Erythroblast (primary cell): ENCODE results near the gene TMEM42.
"Not testable (repeated sequence)": the region's sequence is repeated elsewhere in the genome, so short reads cannot be mapped to it uniquely, and the experiment has no call there.

ENCODE experiments used
- DNase-seq, 2 experiments: peaks; one replicate each; lab custom pipeline; 2025; lab: John Stamatoyannopoulos, UW
- GATA1 ChIP-seq: IDR thresholded peaks from 2 replicates; pipeline ENCODE4 v1.6.1; 2011; ENCODE audit warnings: low read depth, mild to moderate bottlenecking, control low read depth, low read length, moderate library complexity
- POLR2A ChIP-seq: IDR thresholded peaks from 2 replicates; pipeline ENCODE4 v1.6.1; 2011; ENCODE audit warnings: mild to moderate bottlenecking, low read length

The TMEM42 gene

DNA sequence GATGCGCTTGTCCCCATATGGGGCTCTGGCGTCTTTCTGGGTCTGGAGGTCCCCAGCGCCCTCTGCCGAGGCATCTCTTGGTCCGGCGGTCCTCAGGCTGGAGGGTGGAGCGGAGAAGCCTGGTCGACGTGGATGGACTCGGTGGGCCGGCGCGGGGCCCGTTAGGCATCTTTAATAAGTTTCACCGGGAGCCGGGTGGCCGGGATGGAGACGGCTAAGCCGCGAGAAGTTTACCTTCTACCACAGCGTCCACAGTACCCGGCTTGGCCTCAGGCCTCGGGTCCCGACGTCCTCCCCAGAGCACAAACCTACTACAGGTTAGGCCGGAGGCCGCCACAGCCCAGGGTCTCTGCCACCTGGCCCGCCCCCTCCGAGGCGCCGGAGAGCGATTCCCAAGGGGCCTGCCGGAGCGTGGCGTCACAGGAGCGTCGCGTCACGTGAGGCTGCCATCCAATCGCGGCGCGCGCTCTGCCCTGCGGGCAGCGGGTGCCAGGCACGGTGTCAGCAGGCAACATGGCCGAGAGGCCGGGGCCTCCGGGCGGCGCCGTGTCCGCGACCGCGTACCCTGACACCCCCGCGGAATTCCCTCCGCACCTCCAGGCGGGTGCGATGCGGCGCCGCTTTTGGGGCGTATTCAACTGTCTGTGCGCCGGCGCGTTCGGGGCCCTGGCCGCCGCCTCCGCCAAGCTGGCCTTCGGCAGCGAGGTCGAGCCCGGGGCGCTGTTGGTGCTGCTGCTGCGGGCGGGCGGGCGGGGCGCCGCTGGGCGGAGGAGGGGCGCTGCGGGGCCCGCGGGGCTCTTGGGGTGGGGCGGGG, at the start of gene TMEM42:
Gene TMEM42, plus strand, starts transcription at position 501 of the 814 bp plus-strand sequence. Its CDS starts 13 bp downstream, at position 514.
- TF ChIP-seq GATA1 (no peak), POLR2A (peak; percentile 84)
- DNase-seq = peak; percentile 90 to 92

DNA sequence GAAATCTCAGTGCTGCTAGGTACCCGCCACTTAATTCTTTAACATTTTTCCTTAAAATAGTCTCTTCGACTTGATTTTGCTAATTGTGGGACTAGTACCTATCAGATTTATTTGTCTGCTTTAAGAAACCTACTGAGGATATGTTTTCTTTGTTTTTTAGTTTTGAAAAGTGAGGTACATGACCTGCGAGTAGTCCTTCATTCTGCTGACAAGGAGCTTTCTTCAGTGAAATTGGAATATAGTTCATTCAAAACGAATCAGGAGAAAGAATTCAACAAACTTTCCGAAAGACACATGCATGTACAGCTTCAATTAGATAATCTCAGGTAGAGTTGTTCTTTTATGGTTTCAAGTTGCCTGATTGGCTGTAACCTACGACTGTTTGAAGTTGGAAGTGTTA, 47.0 kb upstream of the TMEM42 start:
- TF ChIP-seq GATA1 (no peak), POLR2A (no peak)
- no peak for DNase-seq

DNA sequence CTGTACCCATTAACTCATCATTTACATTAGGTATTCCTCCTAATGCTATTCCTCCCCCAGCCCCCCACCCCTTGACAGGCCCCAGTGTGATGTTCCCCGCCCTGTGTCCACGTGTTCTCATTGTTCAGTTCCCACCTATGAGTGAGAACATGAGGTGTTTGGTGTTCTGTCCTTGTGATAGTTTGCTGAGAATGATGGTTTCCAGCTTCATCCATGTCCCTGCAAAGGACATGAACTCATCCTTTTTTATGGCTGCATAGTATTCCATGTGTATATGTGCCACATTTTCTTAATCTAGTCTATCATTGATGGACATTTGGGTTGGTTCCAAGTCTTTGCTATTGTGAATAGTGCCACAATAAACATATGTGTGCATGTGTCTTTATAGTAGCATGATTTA, 45.4 kb upstream of the TMEM42 start:
- DNase-seq = not testable (repeated sequence)

DNA sequence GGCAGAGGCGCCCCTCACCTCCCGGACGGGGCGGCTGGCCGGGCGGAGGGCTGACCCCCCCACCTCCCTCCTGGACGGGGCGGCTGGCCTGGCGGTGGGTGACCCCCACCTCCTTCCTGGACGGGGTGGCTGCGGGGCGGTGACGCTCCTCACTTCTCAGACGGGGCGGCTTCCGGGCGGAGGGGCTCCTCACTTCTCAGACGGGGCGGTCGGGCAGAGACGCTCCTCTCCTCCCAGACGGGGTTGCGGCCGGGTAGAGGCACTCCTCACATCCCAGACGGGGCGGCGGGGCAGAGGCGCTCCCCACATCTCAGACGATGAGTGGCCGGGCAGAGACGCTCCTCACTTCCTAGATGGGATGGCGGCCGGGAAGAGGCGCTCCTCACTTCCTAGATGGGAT, 40.5 kb upstream of the TMEM42 start:
- not testable (repeated sequence) for DNase-seq

DNA sequence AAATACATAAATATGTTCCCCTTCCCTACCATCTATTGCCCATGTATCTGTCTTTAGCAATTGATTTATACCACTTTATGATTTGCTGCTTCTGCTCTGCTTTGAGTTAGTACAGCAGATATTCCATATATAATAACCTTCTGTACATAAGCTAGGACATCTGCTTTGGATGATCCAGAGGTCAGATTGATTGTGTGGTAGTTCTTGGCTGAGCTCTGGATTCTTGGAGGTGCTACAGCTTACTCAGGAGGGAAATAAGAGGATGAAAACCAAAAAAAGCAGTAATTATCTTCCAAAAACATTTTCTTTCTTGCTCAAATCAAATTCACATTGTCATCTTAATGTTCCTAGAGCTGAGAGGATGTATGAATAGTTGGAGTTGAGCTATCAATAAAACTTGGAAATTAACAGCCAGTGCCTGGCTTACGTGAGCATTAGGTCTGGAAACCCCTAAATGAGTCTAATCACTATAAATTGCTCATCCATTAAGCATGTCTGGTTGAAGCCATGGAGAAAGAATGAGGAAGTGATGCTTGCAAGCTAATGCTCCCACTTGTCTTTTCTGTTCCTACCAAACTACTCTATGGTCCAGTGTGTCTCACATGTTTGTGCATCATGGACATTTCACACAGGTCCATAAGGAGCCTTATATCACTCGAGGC, 36.3 kb upstream of the TMEM42 start:
- TF ChIP-seq POLR2A (no peak), GATA1 (no peak)

DNA sequence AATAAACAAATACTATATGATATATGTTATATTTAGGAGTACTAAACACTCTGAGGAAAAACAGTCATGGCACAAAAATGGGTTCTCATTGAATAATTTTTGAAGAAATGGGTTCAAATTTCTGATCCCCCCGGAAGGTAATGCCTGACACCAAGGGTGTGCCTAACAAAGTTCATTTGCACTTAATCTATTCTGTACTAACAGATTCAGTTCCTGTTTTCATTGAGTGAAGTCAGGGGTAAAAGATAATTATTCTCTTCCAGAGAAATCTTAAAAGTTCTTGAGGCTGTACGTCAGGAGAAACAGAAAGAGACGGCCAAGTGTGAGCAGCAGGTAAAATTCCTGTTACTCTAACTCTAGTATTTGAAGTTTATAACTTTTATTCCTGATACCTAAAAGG, 34.5 kb upstream of the TMEM42 start:
- no peak for TF ChIP-seq GATA1
- no peak for TF ChIP-seq POLR2A

More for the DNA sequence above, 36.3 kb upstream of the TMEM42 start:
- DNase-seq = no peak

DNA sequence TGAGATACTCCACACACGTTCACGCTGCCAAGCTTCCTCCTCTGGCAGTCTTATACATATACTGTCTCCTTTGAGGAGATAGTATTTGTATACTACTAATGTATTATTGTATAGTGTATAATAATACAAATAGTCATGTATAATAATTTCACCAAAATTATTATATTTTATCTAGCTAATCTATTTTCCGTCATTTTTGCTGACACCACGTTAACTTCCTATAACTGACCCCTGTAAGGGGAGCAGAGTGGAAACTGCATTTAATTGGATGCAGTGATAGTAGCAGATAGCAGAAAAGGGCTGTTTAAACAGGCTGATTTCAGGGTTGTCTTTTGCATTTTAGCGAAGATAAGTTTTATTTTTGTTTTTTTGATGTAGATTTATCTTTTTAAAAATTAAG, 30.5 kb upstream of the TMEM42 start:
- TF ChIP-seq GATA1 (no peak), POLR2A (no peak)
- no peak for DNase-seq

More for the DNA sequence above, 34.5 kb upstream of the TMEM42 start:
- DNase-seq = no peak

DNA sequence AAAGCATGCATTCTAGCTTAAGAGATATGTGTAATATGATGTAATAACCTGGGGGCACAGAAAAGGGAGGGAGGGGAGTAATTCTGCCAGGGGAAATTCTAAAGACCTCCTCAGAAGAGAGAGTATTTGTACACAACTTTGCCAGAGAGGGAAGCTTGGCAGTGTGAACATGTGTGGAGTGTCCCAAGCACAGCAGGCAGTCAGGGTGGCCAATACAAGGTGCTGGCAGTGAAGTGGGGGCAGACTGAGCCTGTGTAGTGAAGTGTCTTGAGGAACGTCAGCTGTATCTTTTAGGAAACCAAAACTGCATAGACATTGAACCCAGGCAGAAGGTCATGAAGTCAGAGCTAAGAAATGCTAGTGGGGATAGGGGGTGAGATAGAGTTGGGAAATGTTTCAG, 29.7 kb upstream of the TMEM42 start:
- TF ChIP-seq POLR2A = no peak
- TF ChIP-seq GATA1 = no peak
- no peak for DNase-seq

DNA sequence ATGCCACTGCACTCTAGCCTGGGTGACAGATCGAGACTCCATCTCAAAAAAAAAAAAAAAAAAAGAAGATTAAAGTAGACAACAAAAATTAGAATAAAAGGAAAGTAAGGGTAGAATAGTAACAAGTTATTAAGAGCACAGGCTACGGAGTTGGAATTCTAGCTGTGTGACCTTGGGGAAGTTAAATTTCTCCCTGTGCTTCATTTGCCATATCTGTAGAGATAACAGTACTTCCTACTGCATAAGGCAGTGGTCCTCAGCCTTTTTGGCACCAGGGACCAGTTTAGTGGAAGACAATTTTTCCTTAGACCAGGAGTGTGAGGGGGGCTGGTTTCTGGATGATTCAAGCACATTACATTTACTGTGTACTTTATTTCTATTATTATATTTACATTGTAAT, 28.7 kb upstream of the TMEM42 start:
- TF ChIP-seq POLR2A (no peak), GATA1 (no peak)

DNA sequence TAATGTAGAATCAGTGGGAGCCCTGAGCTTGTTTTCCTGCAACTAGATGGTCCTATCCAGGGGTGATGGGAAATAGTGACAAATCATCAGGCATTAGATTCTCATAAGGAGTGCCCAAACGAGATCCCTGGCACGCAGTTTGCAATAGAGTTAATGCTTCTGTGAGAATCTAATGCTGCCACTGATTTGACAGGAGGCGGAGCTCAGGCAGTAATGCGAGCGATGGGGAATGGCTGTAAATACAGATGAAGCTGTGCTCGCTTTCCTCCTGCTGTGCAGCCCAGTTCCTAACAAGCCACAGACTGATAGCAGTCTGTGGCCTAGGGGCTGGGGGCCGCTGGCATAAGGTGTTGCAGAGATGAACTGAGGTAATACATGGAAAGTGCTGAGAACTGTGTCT, 28.3 kb upstream of the TMEM42 start:
- no peak for DNase-seq
- no peak for TF ChIP-seq POLR2A
- no peak for TF ChIP-seq GATA1

More for the DNA sequence above, 28.7 kb upstream of the TMEM42 start:
- DNase-seq = no peak

DNA sequence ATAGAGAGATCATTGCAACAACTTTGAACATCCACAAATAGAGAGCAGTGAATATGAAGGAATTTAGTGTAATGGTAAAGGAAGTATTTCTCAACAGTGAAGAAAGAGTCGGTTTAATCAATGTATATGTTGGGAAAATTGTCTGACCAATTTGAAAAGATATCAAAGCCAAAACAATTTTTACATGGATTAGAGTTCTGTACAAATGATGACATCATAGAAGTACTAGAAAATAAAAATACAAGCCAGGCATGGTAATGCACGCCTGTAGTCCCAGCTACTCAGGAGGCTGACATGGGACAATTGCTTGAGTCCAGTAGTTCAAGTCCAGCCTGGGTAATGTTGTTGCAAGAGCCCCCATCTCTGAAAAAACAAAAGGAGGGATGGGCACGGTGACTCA, 26.0 kb upstream of the TMEM42 start:
- no peak for DNase-seq
- TF ChIP-seq GATA1 (no peak), POLR2A (no peak)

DNA sequence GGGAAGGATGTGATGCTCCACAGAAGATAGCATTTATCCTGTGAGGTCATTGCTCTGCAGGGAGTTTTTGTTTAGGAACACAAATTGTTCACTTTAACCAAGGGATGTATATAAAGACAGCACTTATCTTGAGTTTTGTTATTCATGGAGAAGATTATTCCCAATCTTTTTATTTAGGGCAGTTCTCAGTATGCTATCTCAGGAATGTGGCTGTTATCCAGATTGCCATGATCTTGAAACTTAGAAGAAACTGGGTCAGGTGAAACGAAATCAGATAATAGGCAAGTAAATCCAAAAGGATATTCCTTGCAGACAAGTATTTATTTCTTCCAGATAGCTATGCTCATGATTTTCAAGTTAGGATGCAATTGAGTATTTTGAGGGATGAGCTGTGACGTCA, 19.3 kb upstream of the TMEM42 start:
- no peak for TF ChIP-seq POLR2A
- no peak for DNase-seq

DNA sequence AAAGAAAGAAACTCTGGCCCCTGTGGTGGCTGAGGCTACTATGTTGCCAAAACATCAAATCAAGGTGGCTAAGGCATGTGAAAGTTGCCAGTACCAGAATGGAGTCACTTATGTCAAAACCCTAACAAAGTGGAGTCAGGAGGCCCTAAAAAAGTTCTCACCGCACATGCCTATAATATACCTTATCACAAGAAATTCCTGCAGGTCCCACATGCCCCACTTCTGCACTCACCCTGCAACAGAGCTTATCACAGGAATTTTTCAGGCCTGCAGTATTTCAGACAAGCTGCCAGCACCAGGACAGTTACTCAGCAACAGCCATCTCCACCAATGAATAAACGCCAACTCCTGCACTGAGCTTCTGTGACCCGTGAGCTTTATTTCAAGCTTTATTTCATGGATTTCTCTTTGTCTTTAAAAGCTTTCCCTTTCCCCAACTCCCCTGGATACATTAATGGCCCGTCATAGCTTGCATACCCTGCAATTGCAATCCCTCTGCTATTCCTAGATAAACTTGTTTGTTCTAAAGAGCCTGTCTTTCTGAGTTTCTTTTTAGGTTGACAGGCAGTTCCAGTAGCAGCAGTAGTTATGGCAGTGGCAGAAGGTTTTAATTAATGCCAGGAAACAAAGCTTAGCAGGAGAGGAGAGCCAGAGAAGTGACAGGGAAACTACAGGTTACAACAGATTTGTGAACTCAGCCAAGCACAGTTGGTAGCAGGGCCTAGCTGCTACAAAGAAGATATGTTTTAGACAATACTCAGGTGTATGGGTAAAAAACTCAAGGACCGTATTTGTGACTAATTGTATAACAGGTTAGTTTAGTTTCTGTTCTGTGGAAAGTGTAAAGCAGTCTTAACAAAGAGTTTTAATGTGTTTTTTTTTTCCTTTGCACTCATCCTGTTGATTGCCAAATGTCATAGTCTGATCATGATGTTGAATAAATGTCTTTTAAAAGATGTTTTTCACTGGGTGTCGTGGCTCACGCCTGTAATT, 15.9 kb upstream of the TMEM42 start:
- TF ChIP-seq GATA1 = no peak
- no peak for TF ChIP-seq POLR2A
- no peak for DNase-seq

DNA sequence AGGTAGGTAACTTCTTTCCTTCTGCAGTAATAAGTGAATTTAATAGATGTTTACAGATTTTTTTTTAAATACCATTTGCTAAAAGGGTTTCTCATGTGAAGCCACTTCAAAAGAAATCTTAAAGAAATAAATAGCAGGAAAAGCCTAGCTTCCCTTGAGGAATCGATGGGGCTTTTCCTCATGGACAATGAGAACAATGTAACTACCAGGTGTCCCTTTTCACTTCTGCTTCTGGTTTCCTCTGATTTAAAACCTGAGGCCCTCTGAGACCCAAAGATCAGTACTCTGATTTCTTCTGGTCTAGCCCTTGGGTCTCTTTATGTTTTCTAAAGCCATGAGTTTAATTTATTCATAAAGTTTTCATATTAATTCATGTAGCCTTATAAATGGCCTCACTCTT, 13.1 kb upstream of the TMEM42 start:
- TF ChIP-seq GATA1 (no peak), POLR2A (no peak)

DNA sequence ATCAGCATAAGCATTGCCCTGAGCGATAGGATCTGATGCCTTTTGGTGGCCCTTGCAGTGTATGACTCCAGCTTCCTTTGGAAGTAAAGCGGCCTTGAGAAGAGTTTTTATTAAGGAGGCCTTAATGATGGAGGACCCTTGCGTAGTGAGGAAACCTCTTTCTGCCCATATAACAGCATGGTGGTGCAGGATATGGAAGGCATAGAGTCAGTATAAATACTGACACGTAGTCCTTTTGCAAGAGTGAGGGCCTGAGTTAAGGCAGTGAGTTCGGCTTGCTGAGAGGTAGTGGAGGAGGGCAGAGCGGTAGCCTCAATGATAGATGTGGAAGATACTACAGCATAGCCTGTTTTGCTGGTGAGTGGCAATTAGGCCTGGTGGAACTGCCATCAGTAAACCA, 5.0 kb upstream of the TMEM42 start:
- DNase-seq = not testable (repeated sequence)

More for the DNA sequence above, 13.1 kb upstream of the TMEM42 start:
- no peak for DNase-seq
